ENCODE results near the gene VKORC1L1.
A peak's percentile ranks its signal among the peaks of the same experiment; 100 is the strongest.
"Not testable (repeated sequence)": the region's sequence is repeated elsewhere in the genome, so short reads cannot be mapped to it uniquely, and the experiment has no call there.

VKORC1L1 gene

DNA sequence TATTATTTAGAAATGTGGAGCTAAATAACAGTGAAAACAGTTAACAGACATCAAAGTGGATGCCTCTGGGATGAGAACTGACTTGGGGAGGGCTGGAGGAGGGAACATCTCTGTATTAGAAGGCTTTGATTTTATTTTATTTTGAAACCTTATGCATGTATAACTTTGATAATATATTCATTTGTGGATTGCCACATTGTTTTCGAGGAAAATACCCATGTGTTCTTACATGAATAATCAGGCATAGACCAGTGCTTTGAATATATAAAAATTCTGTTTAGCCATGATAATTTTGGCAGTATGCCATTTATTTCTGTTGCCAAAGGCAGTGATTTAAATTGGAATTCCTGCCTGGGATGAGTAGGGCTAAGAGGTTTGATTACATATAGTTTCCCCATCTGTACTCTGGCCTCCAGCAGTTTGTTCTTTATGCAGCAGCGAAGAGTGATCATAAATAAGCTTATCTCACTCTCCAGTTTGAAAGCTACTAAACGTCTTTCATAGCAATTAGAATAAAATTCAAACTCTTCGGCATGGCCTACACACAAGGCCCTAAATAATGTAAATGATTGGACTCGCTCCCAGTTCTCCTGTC lies 128.0 kb downstream of the VKORC1L1 start:
- not testable (repeated sequence) for H3K4me3 ChIP-seq (ENCODE audit: low read depth, low read length); H3K9me3 ChIP-seq (ENCODE audit: control insufficient read depth, insufficient read depth, low read length); H3K27me3 ChIP-seq (ENCODE audit: control insufficient read depth, insufficient read depth, low read length)

GRCh38 chr7:66005115-66005671 lies 132.3 kb downstream of the VKORC1L1 start:
- H3K36me3 ChIP-seq (ENCODE audit: control insufficient read depth, insufficient read depth, low read length); H3K4me1 ChIP-seq (ENCODE audit: control insufficient read depth, insufficient read depth, low read length); H3K4me3 ChIP-seq (ENCODE audit: low read depth, low read length); H3K9ac ChIP-seq (ENCODE audit: low read depth, low read length); H3K9me3 ChIP-seq (ENCODE audit: control insufficient read depth, insufficient read depth, low read length); H3K27me3 ChIP-seq (ENCODE audit: control insufficient read depth, insufficient read depth, low read length): not testable (repeated sequence)
- H3K27ac ChIP-seq (ENCODE audit: low read depth, low read length), result peak overlapping the region; percentile 20

More for the DNA sequence above, 128.0 kb downstream of the VKORC1L1 start:
- not testable (repeated sequence) for H3K36me3 ChIP-seq (ENCODE audit: control insufficient read depth, insufficient read depth, low read length); H3K27ac ChIP-seq (ENCODE audit: low read depth, low read length); H3K9ac ChIP-seq (ENCODE audit: low read depth, low read length); H3K4me1 ChIP-seq (ENCODE audit: control insufficient read depth, insufficient read depth, low read length)

GRCh38 chr7:66007232-66007631 lies 134.4 kb downstream of the VKORC1L1 start:
- Histone ChIP-seq H3K27me3 (ENCODE audit: control insufficient read depth, insufficient read depth, low read length) (no peaks in the 10 kb centered on the region), H3K4me3 (ENCODE audit: low read depth, low read length) (no peak overlapping the region), H3K9ac (ENCODE audit: low read depth, low read length) (no peak overlapping the region), H3K9me3 (ENCODE audit: control insufficient read depth, insufficient read depth, low read length) (no peaks in the 10 kb centered on the region), H3K36me3 (ENCODE audit: control insufficient read depth, insufficient read depth, low read length) (no peaks in the 10 kb centered on the region), H3K4me1 (ENCODE audit: control insufficient read depth, insufficient read depth, low read length) (no peaks in the 10 kb centered on the region), H3K27ac (ENCODE audit: low read depth, low read length) (no peak overlapping the region)

Measured in HUES48 (cell line).